NT2/D1 (cell line): ENCODE data around the gene COLEC11.

Source experiments
- DNase-seq: peaks from one replicate; pipeline ENCODE4 v3.0.0-alpha.2; 2011; ENCODE audit warnings: low read depth, low spot score
- H3K27me3 ChIP-seq: 2 replicates; pipeline ENCODE4 v1.6.0; 2011; ENCODE audit warnings: mild to moderate bottlenecking; ENCODE audit not compliant: insufficient read length, insufficient read depth
- H3K36me3 ChIP-seq: 2 replicates; pipeline ENCODE4 v1.6.1; 2011; ENCODE audit warnings: mild to moderate bottlenecking, low read length, mixed read lengths; ENCODE audit not compliant: insufficient read depth, insufficient read length
- H3K4me1 ChIP-seq: 2 replicates; pipeline ENCODE4 v1.5.1; 2011; ENCODE audit not compliant: insufficient read depth, insufficient read length
- H3K4me3 ChIP-seq: 2 replicates; pipeline ENCODE4 v1.5.1; 2011; ENCODE audit warnings: low read depth; ENCODE audit not compliant: insufficient read length
- H3K9ac ChIP-seq: 2 replicates; pipeline ENCODE4 v1.6.0; 2011; ENCODE audit warnings: low read depth; ENCODE audit not compliant: insufficient read length
- H3K9me3 ChIP-seq: 2 replicates; pipeline ENCODE4 v1.5.1; 2011; ENCODE audit warnings: mild to moderate bottlenecking, low read length; ENCODE audit not compliant: insufficient read depth
- SUZ12 ChIP-seq: IDR thresholded peaks from 2 replicates; pipeline ENCODE4 v1.6.1; 2011; ENCODE audit not compliant: insufficient read length, insufficient read depth; ENCODE audit errors: extremely low read depth
- YY1 ChIP-seq: IDR thresholded peaks from 2 replicates; pipeline ENCODE4 v1.6.1; 2011; ENCODE audit not compliant: insufficient read length, insufficient read depth
- ZNF274 ChIP-seq: IDR thresholded peaks from 2 replicates; pipeline ENCODE4 v1.6.1; 2011; ENCODE audit warnings: mild to moderate bottlenecking, low read depth, low read length

Gene COLEC11

GRCh38 chr2:3646446-3646845 is 51.5 kb downstream of the COLEC11 start:
- peaks cover 6% of the 10 kb centered on the region; the same call in 1 of the 2 replicates for H3K9me3 ChIP-seq
- peaks cover 4% of the 10 kb centered on the region for H3K27me3 ChIP-seq
- H3K9ac ChIP-seq: no peak overlapping the region
- no peak for DNase-seq
- no peaks in the 10 kb centered on the region for H3K4me1 ChIP-seq
- TF ChIP-seq SUZ12: no peak
- no peak for TF ChIP-seq ZNF274
- TF ChIP-seq YY1: no peak
- no peaks in the 10 kb centered on the region for H3K36me3 ChIP-seq
- H3K4me3 ChIP-seq: no peak overlapping the region

GRCh38 chr2:3647246-3647645 is 52.3 kb downstream of the COLEC11 start:
- Histone ChIP-seq H3K9me3 (peaks cover 6% of the 10 kb centered on the region; the same call in 1 of the 2 replicates), H3K9ac (no peak overlapping the region), H3K36me3 (no peaks in the 10 kb centered on the region), H3K4me3 (no peak overlapping the region), H3K27me3 (peaks cover 4% of the 10 kb centered on the region), H3K4me1 (no peaks in the 10 kb centered on the region)
- no peak for TF ChIP-seq YY1
- no peak for TF ChIP-seq ZNF274
- TF ChIP-seq SUZ12: no peak
- no peak for DNase-seq

GRCh38 chr2:3647831-3648651 is 53.1 kb downstream of the COLEC11 start:
- TF ChIP-seq ZNF274: no peak
- no peak for TF ChIP-seq YY1
- no peak for TF ChIP-seq SUZ12
- Histone ChIP-seq H3K36me3 (no peaks in the 10 kb centered on the region), H3K9me3 (peaks cover 6% of the 10 kb centered on the region; the same call in 1 of the 2 replicates), H3K9ac (no peak overlapping the region), H3K4me3 (no peak overlapping the region), H3K4me1 (no peaks in the 10 kb centered on the region), H3K27me3 (peaks cover 4% of the 10 kb centered on the region)
- DNase-seq: no peak

GRCh38 chr2:3648652-3649177 is 53.8 kb downstream of the COLEC11 start:
- DNase-seq: no peak
- no peak overlapping the region for H3K4me3 ChIP-seq
- no peaks in the 10 kb centered on the region for H3K36me3 ChIP-seq
- no peak overlapping the region for H3K9ac ChIP-seq
- no peaks in the 10 kb centered on the region for H3K4me1 ChIP-seq
- TF ChIP-seq YY1 (no peak), SUZ12 (no peak), ZNF274 (no peak)
- H3K9me3 ChIP-seq: peaks cover 6% of the 10 kb centered on the region; the same call in 1 of the 2 replicates
- H3K27me3 ChIP-seq: peaks cover 4% of the 10 kb centered on the region

- Histone ChIP-seq H3K4me3 (no peak overlapping the region), H3K27me3 (peaks cover 4% of the 10 kb centered on the region), H3K36me3 (no peaks in the 10 kb centered on the region), H3K4me1 (no peaks in the 10 kb centered on the region), H3K9me3 (peaks cover 6% of the 10 kb centered on the region; the same call in 1 of the 2 replicates), H3K9ac (no peak overlapping the region)
- TF ChIP-seq SUZ12 (no peak), YY1 (no peak), ZNF274 (no peak)
- no peak for DNase-seq
Observed at GRCh38 chr2:3649581-3649980, 54.7 kb downstream of the COLEC11 start.

- H3K4me3 ChIP-seq: no peak overlapping the region
- TF ChIP-seq ZNF274: no peak
- no peak for TF ChIP-seq SUZ12
- TF ChIP-seq YY1: no peak
- H3K4me1 ChIP-seq: no peaks in the 10 kb centered on the region
- no peaks in the 10 kb centered on the region for H3K36me3 ChIP-seq
- no peaks in the 10 kb centered on the region; the same call in 1 of the 2 replicates for H3K9me3 ChIP-seq
- DNase-seq: no peak
- H3K9ac ChIP-seq: no peak overlapping the region
- H3K27me3 ChIP-seq: peaks cover 4% of the 10 kb centered on the region
Observed at GRCh38 chr2:3650140-3650920, 55.4 kb downstream of the COLEC11 start.
